ENCODE results near the gene FAM43A. TPM values are rescaled to one million over a fixed set of nuclear protein-coding genes. Genes with fewer than 3 reads are reported as not detected.

The FAM43A gene
- total RNA-seq, 1 donor from 2014 or later, result 38.2 TPM

DNA sequence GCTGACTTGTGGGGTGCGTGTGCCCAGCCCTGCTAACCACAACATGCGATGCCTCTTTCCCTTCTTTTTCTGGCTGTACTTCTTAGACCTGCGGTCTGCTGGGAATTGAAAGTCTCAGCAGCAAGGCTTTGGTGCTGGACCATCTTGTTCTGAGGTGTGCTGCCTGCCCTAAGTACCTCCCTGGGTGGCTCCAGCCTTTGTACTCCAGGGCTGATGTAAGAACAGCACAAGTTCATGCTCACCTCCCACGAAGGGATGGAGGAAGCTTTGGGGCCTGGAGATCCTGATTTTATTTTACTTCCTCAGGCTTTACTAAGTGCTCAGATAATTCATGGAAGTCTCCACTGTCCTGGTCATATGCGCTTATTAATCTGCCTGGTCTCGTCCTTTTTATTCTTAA is 28.9 kb downstream of the FAM43A start:
- no peak for DNase-seq (ENCODE audit: extremely low spot score, unreplicated experiment)
- no peak for TF ChIP-seq CTCF (IDR thresholded peaks at IDR 0.05)
- Mint-ChIP-seq H3K4me3 (ENCODE audit: unreplicated experiment) (no peak overlapping the region), H3K9me3 (ENCODE audit: unreplicated experiment) (peaks cover 4% of the 10 kb centered on the region), H3K27ac (ENCODE audit: unreplicated experiment) (peak overlapping the region; percentile 73), H3K27me3 (ENCODE audit: unreplicated experiment) (no peaks in the 10 kb centered on the region), H3K4me1 (ENCODE audit: unreplicated experiment) (peaks cover 44% of the 10 kb centered on the region), H3K36me3 (ENCODE audit: unreplicated experiment) (no peaks in the 10 kb centered on the region)

GRCh38 chr3:194715022-194715800 is 29.5 kb downstream of the FAM43A start:
- Mint-ChIP-seq H3K9me3 (ENCODE audit: unreplicated experiment) (peaks cover 6% of the 10 kb centered on the region), H3K4me1 (ENCODE audit: unreplicated experiment) (peaks cover 44% of the 10 kb centered on the region), H3K27me3 (ENCODE audit: unreplicated experiment) (no peaks in the 10 kb centered on the region), H3K27ac (ENCODE audit: unreplicated experiment) (peak overlapping the region; percentile 73), H3K4me3 (ENCODE audit: unreplicated experiment) (no peak overlapping the region), H3K36me3 (ENCODE audit: unreplicated experiment) (no peaks in the 10 kb centered on the region)
- no peak for DNase-seq (ENCODE audit: extremely low spot score, unreplicated experiment)
- no peak for TF ChIP-seq CTCF (IDR thresholded peaks at IDR 0.05)

DNA sequence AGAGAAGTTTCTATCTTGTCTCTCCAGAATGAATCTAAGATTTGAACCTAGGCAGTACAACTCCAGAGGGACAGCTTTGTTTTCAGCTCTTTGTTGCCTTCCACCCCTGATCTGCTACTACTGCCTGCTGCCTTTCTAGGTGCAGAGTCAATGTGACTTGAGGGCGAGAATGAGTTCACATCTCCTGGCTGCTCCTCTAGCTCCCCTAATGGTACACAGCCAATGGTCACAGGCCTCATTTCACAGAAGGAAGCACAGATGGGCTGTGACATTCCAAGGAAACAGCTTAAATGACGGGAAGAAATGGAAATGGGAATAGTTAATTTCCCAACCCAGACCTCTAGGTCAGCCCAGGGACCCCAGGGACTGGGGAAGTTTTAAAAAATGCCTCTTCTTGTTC is 32.4 kb downstream of the FAM43A start:
- Mint-ChIP-seq H3K27me3 (ENCODE audit: unreplicated experiment) (no peaks in the 10 kb centered on the region), H3K27ac (ENCODE audit: unreplicated experiment) (no peak overlapping the region), H3K4me1 (ENCODE audit: unreplicated experiment) (peaks cover 28% of the 10 kb centered on the region), H3K4me3 (ENCODE audit: unreplicated experiment) (no peak overlapping the region), H3K36me3 (ENCODE audit: unreplicated experiment) (no peaks in the 10 kb centered on the region), H3K9me3 (ENCODE audit: unreplicated experiment) (peaks cover 6% of the 10 kb centered on the region)
- TF ChIP-seq CTCF (IDR thresholded peaks at IDR 0.05), result no peak
- no peak for DNase-seq (ENCODE audit: extremely low spot score, unreplicated experiment)

DNA sequence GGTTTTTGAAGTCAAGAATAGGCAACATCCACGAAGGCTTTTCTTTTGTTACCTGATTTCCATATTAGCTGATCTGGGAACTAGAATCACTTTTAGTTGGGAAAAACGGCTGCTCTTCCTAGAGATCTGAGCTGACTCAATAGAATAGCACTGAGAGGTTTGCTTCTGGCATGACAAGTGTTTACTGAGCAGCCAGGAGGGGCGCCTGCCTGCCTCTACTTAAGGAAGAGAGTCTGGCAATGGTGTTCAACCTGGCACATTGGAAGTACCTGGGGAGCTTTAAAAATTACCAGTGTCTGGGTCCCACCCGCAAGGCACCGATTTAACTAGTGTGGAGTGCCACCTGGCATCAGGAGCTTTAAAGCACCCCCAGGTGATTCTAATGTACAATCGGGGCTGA is 34.4 kb downstream of the FAM43A start:
- Mint-ChIP-seq H3K36me3 (ENCODE audit: unreplicated experiment) (no peaks in the 10 kb centered on the region), H3K4me3 (ENCODE audit: unreplicated experiment) (no peak overlapping the region), H3K4me1 (ENCODE audit: unreplicated experiment) (peaks cover 10% of the 10 kb centered on the region), H3K9me3 (ENCODE audit: unreplicated experiment) (peaks cover 6% of the 10 kb centered on the region), H3K27me3 (ENCODE audit: unreplicated experiment) (peaks cover 1% of the 10 kb centered on the region), H3K27ac (ENCODE audit: unreplicated experiment) (no peak overlapping the region)
- DNase-seq (ENCODE audit: extremely low spot score, unreplicated experiment), result no peak
- TF ChIP-seq CTCF (IDR thresholded peaks at IDR 0.05), result no peak

- DNase-seq (ENCODE audit: extremely low spot score, unreplicated experiment), result no peak
- H3K4me3 Mint-ChIP-seq (ENCODE audit: unreplicated experiment), result no peak overlapping the region
- H3K36me3 Mint-ChIP-seq (ENCODE audit: unreplicated experiment), result no peaks in the 10 kb centered on the region
- TF ChIP-seq CTCF (IDR thresholded peaks at IDR 0.05), result no peak
- H3K9me3 Mint-ChIP-seq (ENCODE audit: unreplicated experiment), result peaks cover 6% of the 10 kb centered on the region
- no peaks in the 10 kb centered on the region for H3K4me1 Mint-ChIP-seq (ENCODE audit: unreplicated experiment)
- no peak overlapping the region for H3K27ac Mint-ChIP-seq (ENCODE audit: unreplicated experiment)
- peaks cover 12% of the 10 kb centered on the region for H3K27me3 Mint-ChIP-seq (ENCODE audit: unreplicated experiment)
These were observed 38.3 kb downstream of the FAM43A start for GRCh38 chr3:194723846-194724618.
